BLaER1 treated with 17β-estradiol and CSF1 and Interleukin-3, amounts not matched to agents 10 nM and 100 nM (cell line): ENCODE measurements around the gene FOXK2.

Experiments
- H3K27ac ChIP-seq, 11 experiments: shearing (Covaris generic); formaldehyde crosslinking; 2 replicates each; pipeline ENCODE4 v1.8.1; 2022
- H3K27me3 ChIP-seq, 11 experiments: shearing (Covaris generic); formaldehyde crosslinking; 2 replicates each; pipeline ENCODE4 v1.8.1; 2022
- H3K36me3 ChIP-seq, 11 experiments: shearing (Covaris generic); formaldehyde crosslinking; 2 replicates each; pipeline ENCODE4 v1.8.1; 2022
- H3K4me1 ChIP-seq, 10 experiments: shearing (Covaris generic); formaldehyde crosslinking; 2 replicates each; pipeline ENCODE4 v1.8.1; 2022
- H3K4me2 ChIP-seq, 11 experiments: shearing (Covaris generic); formaldehyde crosslinking; 2 replicates each; pipeline ENCODE4 v1.8.1; 2022
- H3K4me3 ChIP-seq, 10 experiments: shearing (Covaris generic); formaldehyde crosslinking; 2 replicates each; pipeline ENCODE4 v1.8.1; 2022
- H3K9ac ChIP-seq, 11 experiments: shearing (Covaris generic); formaldehyde crosslinking; 2 replicates each; pipeline ENCODE4 v1.8.1; 2022
- H3K9me3 ChIP-seq, 11 experiments: shearing (Covaris generic); formaldehyde crosslinking; replicated peaks in 1 of 11; 2 replicates each; pipeline ENCODE4 v1.8.1; 2022
- H4K20me1 ChIP-seq, 11 experiments: shearing (Covaris generic); formaldehyde crosslinking; 2 replicates each; pipeline ENCODE4 v1.8.1; 2022
- Cebpa-rat ChIP-seq, 11 experiments: shearing (Covaris generic); IDR thresholded peaks; 2 replicates each; pipeline ENCODE4 v1.8.1; 2022

FOXK2 gene

DNA sequence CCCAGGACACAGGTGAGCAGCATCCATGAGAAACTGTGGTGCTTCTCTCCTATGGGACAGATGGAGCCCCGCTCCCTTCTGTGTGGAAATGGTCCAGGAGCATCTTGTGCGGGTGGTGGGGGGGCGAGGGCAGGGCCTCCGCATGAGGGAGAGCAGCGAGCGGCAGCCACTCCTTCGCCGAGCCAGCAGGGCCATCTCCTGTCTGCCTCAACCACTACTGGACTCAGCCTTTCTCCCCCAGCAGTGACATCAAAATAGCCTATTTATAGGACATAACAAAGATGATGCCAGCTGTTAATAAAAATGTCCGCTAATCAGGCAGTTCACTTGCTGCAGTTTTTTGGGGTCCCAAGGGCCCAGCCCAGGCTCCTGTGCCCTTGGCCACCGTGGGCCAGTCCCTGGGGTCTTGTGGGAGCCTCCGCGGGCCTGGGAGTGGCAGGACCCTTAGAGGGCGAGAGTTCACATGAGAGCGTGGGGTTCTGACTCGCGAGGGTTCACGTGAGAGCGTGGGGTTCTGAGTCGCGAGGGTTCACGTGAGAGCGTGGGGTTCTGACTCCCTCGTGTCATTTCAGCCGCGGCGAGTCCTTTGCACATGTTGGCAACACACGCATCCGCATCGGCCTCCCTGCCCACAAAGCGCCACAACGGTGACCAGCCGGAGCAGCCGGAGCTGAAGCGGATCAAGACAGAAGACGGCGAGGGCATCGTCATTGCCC lies 81.4 kb downstream of the FOXK2 start:
- Histone ChIP-seq H3K4me1 (peaks cover 73 to 99% (median 81%) of the 10 kb centered on the region in 10 experiments), H3K27me3 (no peaks in the 10 kb centered on the region), H3K4me3 (no peak overlapping the region), H3K9me3 (no peaks in the 10 kb centered on the region), H3K36me3 (peaks cover 69 to 92% (median 86%) of the 10 kb centered on the region in 11 experiments), H4K20me1 (peaks cover 0 to 89% (median 60%) of the 10 kb centered on the region in 11 experiments; a peak in 18 of 22 replicates), H3K4me2 (peak overlapping the region in 5 of 11 experiments; percentile 66 to 80 (median 74); a peak in 5 of 22 replicates), H3K9ac (peak overlapping the region in 2 of 11 experiments; percentile 40 to 41; a peak in 2 of 22 replicates), H3K27ac (peak overlapping the region in 4 of 11 experiments; percentile 24 to 83 (median 60); a peak in 6 of 22 replicates)
- TF ChIP-seq Cebpa-rat (IDR thresholded peaks at IDR 0.05): no peak

- Histone ChIP-seq H3K4me1 (peaks cover 69 to 99% (median 81%) of the 10 kb centered on the region in 10 experiments), H3K27ac (peak overlapping the region in 5 of 11 experiments; percentile 1 to 83 (median 38); a peak in 6 of 22 replicates)
- no peak for TF ChIP-seq Cebpa-rat (IDR thresholded peaks at IDR 0.05)
These were observed 82.0 kb downstream of the FOXK2 start for GRCh38 chr17:82601447-82602000.

DNA sequence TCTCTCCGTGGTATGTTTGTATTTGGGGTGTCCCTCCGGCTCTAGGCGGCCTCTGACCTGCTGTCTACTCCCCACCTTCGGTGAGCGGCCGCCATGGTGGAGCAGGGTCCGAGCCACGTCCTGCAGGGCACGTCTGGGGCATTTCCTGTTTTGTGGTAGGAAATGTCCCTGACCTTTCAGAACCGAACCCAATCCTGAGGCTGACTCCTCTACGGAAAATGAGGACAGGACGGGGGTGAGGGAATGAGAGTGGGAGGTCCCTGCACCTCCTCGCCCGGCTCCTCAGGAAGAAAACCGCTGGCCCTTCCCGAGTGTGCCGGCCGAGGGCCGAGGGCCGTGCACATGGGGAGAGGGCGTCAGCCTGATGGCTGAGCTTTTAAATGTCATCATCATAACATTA lies 83.0 kb downstream of the FOXK2 start:
- Histone ChIP-seq H3K4me3 (no peak overlapping the region), H3K9ac (peak overlapping the region in 5 of 11 experiments; percentile 1 to 53 (median 39); a peak in 4 of 22 replicates), H4K20me1 (peaks cover 0 to 89% (median 64%) of the 10 kb centered on the region in 11 experiments; a peak in 18 of 22 replicates), H3K27me3 (no peaks in the 10 kb centered on the region), H3K4me1 (peaks cover 69 to 89% (median 78%) of the 10 kb centered on the region in 10 experiments), H3K27ac (peak overlapping the region in 6 of 11 experiments; percentile 1 to 83 (median 32); a peak in 7 of 22 replicates), H3K4me2 (peak overlapping the region in 10 of 11 experiments; percentile 74 to 95 (median 86); a peak in 18 of 22 replicates), H3K9me3 (no peaks in the 10 kb centered on the region), H3K36me3 (peaks cover 63 to 87% (median 76%) of the 10 kb centered on the region in 11 experiments)
- TF ChIP-seq Cebpa-rat (IDR thresholded peaks at IDR 0.05): no peak

More at GRCh38 chr17:82601447-82602000, 82.0 kb downstream of the FOXK2 start:
- peaks cover 69 to 92% (median 86%) of the 10 kb centered on the region in 11 experiments for H3K36me3 ChIP-seq
- H3K9me3 ChIP-seq: no peaks in the 10 kb centered on the region
- H3K9ac ChIP-seq: peak overlapping the region in 2 of 11 experiments; percentile 1 to 41; a peak in 1 of 22 replicates
- peak overlapping the region in 2 of 11 experiments; percentile 74 to 87; a peak in 3 of 22 replicates for H3K4me2 ChIP-seq
- H3K27me3 ChIP-seq: no peaks in the 10 kb centered on the region
- H4K20me1 ChIP-seq: peaks cover 0 to 95% (median 64%) of the 10 kb centered on the region in 11 experiments; a peak in 18 of 22 replicates
- H3K4me3 ChIP-seq: no peak overlapping the region

DNA sequence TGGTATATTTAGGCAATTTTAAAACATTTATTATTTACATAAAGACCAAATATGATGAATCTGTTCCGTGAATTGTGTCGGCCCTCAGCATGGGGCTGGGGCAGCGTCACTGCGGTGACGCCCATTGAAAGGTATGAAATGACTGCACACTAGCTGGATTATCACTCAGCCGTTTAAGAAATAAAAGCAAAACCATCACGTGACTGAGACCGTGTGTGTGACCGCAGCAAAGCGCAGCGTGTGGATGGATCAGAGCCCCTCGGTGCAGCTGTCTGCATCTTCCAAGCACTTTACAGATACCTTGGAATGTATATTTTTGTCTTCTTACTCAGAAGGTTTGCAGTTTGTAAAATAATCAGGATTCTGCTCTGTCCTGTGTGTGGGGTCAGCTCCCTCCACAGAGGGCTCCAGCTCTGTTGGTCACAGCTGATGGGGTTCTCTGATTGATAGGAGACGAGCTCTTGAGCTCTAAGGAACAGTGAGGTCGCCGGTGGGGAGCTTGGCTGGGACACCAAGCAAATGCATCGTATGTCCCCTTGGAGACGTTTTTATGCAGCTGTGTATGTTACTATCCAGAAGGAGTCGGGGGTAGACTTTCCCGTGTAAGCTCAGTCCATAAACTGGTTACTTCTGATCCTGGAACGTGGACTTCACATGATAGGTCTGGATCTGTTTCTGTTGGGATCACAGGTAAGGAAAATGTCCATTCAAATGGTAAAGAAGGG lies 83.6 kb downstream of the FOXK2 start:
- H3K4me1 ChIP-seq: peaks cover 65 to 83% (median 74%) of the 10 kb centered on the region in 10 experiments
- H3K9ac ChIP-seq: peak overlapping the region in 9 of 11 experiments; percentile 16 to 74 (median 65); a peak in 15 of 22 replicates
- H3K4me2 ChIP-seq: peak overlapping the region; percentile 74 to 95 (median 86)
- H3K27ac ChIP-seq: peak overlapping the region in 9 of 11 experiments; percentile 44 to 84 (median 83); a peak in 16 of 22 replicates
- peak overlapping the region in 3 of 10 experiments; percentile 6 to 24 (median 6); a peak in 1 of 20 replicates for H3K4me3 ChIP-seq
- TF ChIP-seq Cebpa-rat (IDR thresholded peaks at IDR 0.05): no peak
- H4K20me1 ChIP-seq: peaks cover 0 to 86% (median 64%) of the 10 kb centered on the region in 11 experiments; a peak in 18 of 22 replicates
- H3K9me3 ChIP-seq: no peaks in the 10 kb centered on the region
- peaks cover 63 to 87% (median 77%) of the 10 kb centered on the region in 11 experiments for H3K36me3 ChIP-seq
- no peaks in the 10 kb centered on the region for H3K27me3 ChIP-seq

GRCh38 chr17:82603981-82604448 lies 84.5 kb downstream of the FOXK2 start:
- H3K27ac ChIP-seq: peak overlapping the region; percentile 2 to 84 (median 81); a peak in 20 of 22 replicates
- peak overlapping the region in 9 of 11 experiments; percentile 18 to 74 (median 66); a peak in 17 of 22 replicates for H3K9ac ChIP-seq
- no peaks in the 10 kb centered on the region for H3K27me3 ChIP-seq
- no peak for TF ChIP-seq Cebpa-rat (IDR thresholded peaks at IDR 0.05)
- H3K36me3 ChIP-seq: peaks cover 63 to 89% (median 77%) of the 10 kb centered on the region in 11 experiments
- H3K4me3 ChIP-seq: peak overlapping the region in 4 of 10 experiments; percentile 6 to 38 (median 15); a peak in 1 of 20 replicates
- peaks cover 0 to 78% (median 56%) of the 10 kb centered on the region in 11 experiments; a peak in 18 of 22 replicates for H4K20me1 ChIP-seq
- peak overlapping the region; percentile 74 to 95 (median 86) for H3K4me2 ChIP-seq
- H3K9me3 ChIP-seq: no peaks in the 10 kb centered on the region
- peaks cover 56 to 74% (median 65%) of the 10 kb centered on the region in 10 experiments for H3K4me1 ChIP-seq

GRCh38 chr17:82604532-82604931 lies 85.0 kb downstream of the FOXK2 start:
- Histone ChIP-seq H4K20me1 (peaks cover 0 to 75% (median 51%) of the 10 kb centered on the region in 11 experiments; a peak in 18 of 22 replicates), H3K27ac (peak overlapping the region; percentile 2 to 84 (median 81); a peak in 20 of 22 replicates), H3K36me3 (peaks cover 60 to 89% (median 77%) of the 10 kb centered on the region in 11 experiments), H3K9me3 (no peaks in the 10 kb centered on the region), H3K4me1 (peaks cover 51 to 69% (median 60%) of the 10 kb centered on the region in 10 experiments), H3K4me2 (peak overlapping the region; percentile 74 to 95 (median 86)), H3K27me3 (no peaks in the 10 kb centered on the region), H3K9ac (peak overlapping the region in 9 of 11 experiments; percentile 24 to 74 (median 66); a peak in 17 of 22 replicates), H3K4me3 (peak overlapping the region in 4 of 10 experiments; percentile 24 to 38 (median 28); a peak in 5 of 20 replicates)
- TF ChIP-seq Cebpa-rat (IDR thresholded peaks at IDR 0.05): no peak

DNA sequence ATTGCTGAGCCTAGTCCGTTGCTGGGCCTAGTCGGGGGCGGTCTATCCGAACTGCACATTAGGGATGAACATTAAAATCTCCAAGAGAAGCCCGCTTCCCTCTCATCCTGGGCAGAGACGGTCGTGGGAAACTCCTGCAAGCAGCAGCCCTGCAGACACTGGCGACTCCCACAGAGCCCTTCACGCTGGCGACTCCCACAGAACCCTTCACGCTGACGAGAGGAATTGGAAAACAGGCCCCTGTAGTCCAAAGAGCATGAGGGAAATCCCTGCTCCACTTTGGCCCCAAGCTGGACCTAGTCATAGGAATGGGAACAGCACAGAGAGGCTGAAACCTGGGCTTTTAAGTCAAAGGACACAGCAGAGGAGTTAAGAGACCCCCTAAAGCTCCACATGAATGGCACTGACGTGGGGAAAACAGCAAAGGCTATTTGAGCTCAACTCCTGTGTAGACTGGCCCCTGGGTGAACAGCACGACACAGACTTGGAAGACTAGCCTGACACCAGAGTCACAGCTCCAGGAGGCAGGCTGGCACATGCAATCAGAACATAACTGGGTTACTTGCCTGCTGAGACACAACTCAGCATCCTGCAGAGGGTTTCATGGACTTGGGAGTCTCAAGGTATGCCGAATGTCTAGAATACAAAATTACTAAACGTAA lies 86.5 kb downstream of the FOXK2 start:
- peaks cover 43 to 66% (median 52%) of the 10 kb centered on the region in 10 experiments for H3K4me1 ChIP-seq
- H3K27me3 ChIP-seq: no peaks in the 10 kb centered on the region
- peaks cover 0 to 59% (median 36%) of the 10 kb centered on the region in 11 experiments; a peak in 13 of 22 replicates for H4K20me1 ChIP-seq
- H3K4me2 ChIP-seq: peak overlapping the region; percentile 74 to 95 (median 86); a peak in 20 of 22 replicates
- H3K36me3 ChIP-seq: peaks cover 56 to 89% (median 74%) of the 10 kb centered on the region in 11 experiments
- TF ChIP-seq Cebpa-rat (IDR thresholded peaks at IDR 0.05): no peak
- H3K9me3 ChIP-seq: no peaks in the 10 kb centered on the region
- H3K27ac ChIP-seq: peak overlapping the region in 8 of 11 experiments; percentile 64 to 84 (median 83); a peak in 15 of 22 replicates
- H3K9ac ChIP-seq: peak overlapping the region in 10 of 11 experiments; percentile 22 to 74 (median 66); a peak in 14 of 22 replicates
- no peak overlapping the region for H3K4me3 ChIP-seq
